ENCODE measurements around the gene KCNMA1. TPM values are rescaled to one million over a fixed set of nuclear protein-coding genes. Genes with fewer than 3 reads are reported as not detected.

The KCNMA1 gene
- total and polyA plus RNA-seq, 10 of the 15 experiments (the other 5 are each of a cell fraction or from before 2014, with no cell fraction given): 8.5 to 77.0 (median 21.3) TPM

- Histone ChIP-seq H4K20me1 (ENCODE audit: control insufficient read depth, insufficient read depth) (no peaks in the 10 kb centered on the region), H3K79me2 (ENCODE audit: control insufficient read depth, insufficient read depth, low read length) (no peaks in the 10 kb centered on the region), H2AFZ (ENCODE audit: control insufficient read depth, low read depth, low read length) (no peak overlapping the region), H3K4me3 (no peak overlapping the region), H3K27me3 (replicated peaks in 1 of 2; ENCODE audit: control insufficient read depth in 2 of 2, insufficient read depth in 2 of 2, low read length in 1 of 2) (no peaks in the 10 kb centered on the region; a peak in 1 of 4 replicates), H3K9me3 (replicated peaks; ENCODE audit: control insufficient read depth, insufficient read depth, low read length) (no peaks in the 10 kb centered on the region), H3K4me2 (ENCODE audit: control insufficient read depth, insufficient read depth) (no peak overlapping the region), H3K27ac (ENCODE audit: control insufficient read depth, insufficient read depth) (no peak overlapping the region), H3K9ac (ENCODE audit: control insufficient read depth, insufficient read depth, low read length) (no peak overlapping the region), H3K36me3 (ENCODE audit: control insufficient read depth in 2 of 2, insufficient read depth in 2 of 2, low read length in 1 of 2) (no peaks in the 10 kb centered on the region), H3K4me1 (ENCODE audit: control insufficient read depth, insufficient read depth, low read length) (no peaks in the 10 kb centered on the region)
- no peak for TF ChIP-seq MTA3 (IDR thresholded peaks at IDR 0.05; ENCODE audit: borderline replicate concordance, low read length)
- no peak for TF ChIP-seq BMI1 (IDR thresholded peaks at IDR 0.05; ENCODE audit: borderline replicate concordance)
- TF ChIP-seq TARDBP (IDR thresholded peaks at IDR 0.05; ENCODE audit: borderline replicate concordance): no peak
- no peak for TF ChIP-seq CEBPB (IDR thresholded peaks at IDR 0.05; ENCODE audit: borderline replicate concordance in 1 of 2, low read depth in 2 of 2, low read length in 2 of 2)
- TF ChIP-seq PKNOX1 (IDR thresholded peaks at IDR 0.05): no peak
- no peak for TF ChIP-seq POLR2AphosphoS5 (IDR thresholded peaks at IDR 0.05; ENCODE audit: low read length)
- no peak for TF ChIP-seq NR2C1 (IDR thresholded peaks at IDR 0.05)
- in situ Hi-C loops (cut with MboI): loop anchor here (5.0 to 10.0 kb wide), 2 partner anchors 349 to 436 kb away; no protein-coding TSS in a partner anchor
- ChIA-PET SMC1A (ENCODE audit: uncharacterized antibody, unreplicated experiment) (interaction anchor here (0.6 to 1.6 kb wide), 6 partner anchors 8 to 1072 kb away, joined by 3 to 6 read pairs (median 4); no protein-coding TSS in a partner anchor), RAD21 (ENCODE audit: unreplicated experiment) (interaction anchor here (0.9 to 1.2 kb wide), 3 partner anchors 22 to 130 kb away, joined by 3 to 4 read pairs (median 3); no protein-coding TSS in a partner anchor), POLR2A (interaction anchor here (0.7 kb wide), 1 partner anchor 224 kb away, joined by 3 read pairs; no protein-coding TSS in a partner anchor), CTCF (interaction anchor here (0.7 to 1.5 kb wide), 20 partner anchors 8 to 1587 kb away, joined by 3 to 6 read pairs (median 3); no protein-coding TSS in a partner anchor)
- WGBS (ENCODE audit: insufficient coverage, insufficient replicate concordance, low lambda C conversion rate, missing lambda C conversion rate): 59% methylated on average over 3 of the region's 3 CpGs
- FAIRE-seq: no peak
- intact Hi-C loops (cut with micrococcal nuclease; ENCODE audit: unreplicated experiment): loop anchor here (2.0 to 10.0 kb wide), 4 partner anchors 229 to 746 kb away; no protein-coding TSS in a partner anchor
- no peak for ATAC-seq
- no TSS peak for BruUV-seq (replicated peaks)
- DNase-seq (ENCODE audit: low read depth, low spot score): no peak
Measured at GRCh38 chr10:76983624-76984023, 654.0 kb downstream of the KCNMA1 start.
